Calu3 (cell line): ENCODE measurements around the gene CFLAR. TPM values are rescaled to one million over a fixed set of nuclear protein-coding genes. Genes with fewer than 3 reads are reported as not detected.
A peak's percentile ranks its signal among the peaks of the same experiment; 100 is the strongest.

Source experiments
- BruUV-seq: library from RNA; stranded (reverse); fragments of 400-500 nt; replicated peaks from 2 replicates; lab custom pipeline; 2021; lab: Mats Ljungman, UMichigan
- CTCF ChIA-PET: fragments of 300-600 bp; sonication (Branson Sonifier 250); formaldehyde crosslinking; loops from one replicate; lab custom pipeline; 2022; ENCODE audit warnings: antibody characterized with exemption; lab: Charles Lee
- DNase-seq: peaks from one replicate; pipeline ENCODE4 v3.0.0; 2022
- H3K27ac Mint-ChIP-seq: one replicate; pipeline ENCODE4 v1.8.0; 2022; ENCODE audit warnings: mixed read lengths; ENCODE audit not compliant: unreplicated experiment
- H3K27me3 Mint-ChIP-seq: one replicate; pipeline ENCODE4 v1.8.0; 2022; ENCODE audit warnings: mixed read lengths; ENCODE audit not compliant: unreplicated experiment
- H3K36me3 Mint-ChIP-seq: one replicate; pipeline ENCODE4 v1.8.0; 2022; ENCODE audit warnings: mild to moderate bottlenecking, moderate library complexity, mixed read lengths; ENCODE audit not compliant: insufficient read depth, unreplicated experiment
- H3K4me1 Mint-ChIP-seq: one replicate; pipeline ENCODE4 v1.8.0; 2022; ENCODE audit warnings: mild to moderate bottlenecking, low read depth, mixed read lengths; ENCODE audit not compliant: unreplicated experiment
- H3K4me3 Mint-ChIP-seq: one replicate; pipeline ENCODE4 v1.8.0; 2022; ENCODE audit warnings: mild to moderate bottlenecking, low read depth, moderate library complexity, mixed read lengths; ENCODE audit not compliant: unreplicated experiment
- H3K9me3 Mint-ChIP-seq: one replicate; pipeline ENCODE4 v1.8.0; 2022; ENCODE audit warnings: low read depth, mixed read lengths; ENCODE audit not compliant: unreplicated experiment
- CTCF ChIP-seq: fragments of 200-600 bp; IDR thresholded peaks from one replicate; pipeline ENCODE4 v1.8.0; 2022; ENCODE audit warnings: antibody characterized with exemption; ENCODE audit not compliant: unreplicated experiment
- intact Hi-C: fragments of 100-400 bp; cut with micrococcal nuclease; formaldehyde crosslinking; loops from one replicate; pipeline ENCODE4 v1.10.0; 2022; ENCODE audit not compliant: unreplicated experiment
- total RNA-seq: library from RNA; stranded (reverse); gene quantifications from 2 replicates; pipeline ENCODE4 v1.2.3, GENCODE V29; 2022

The CFLAR gene
- total RNA-seq, 1 experiment from 2014 or later = 285 TPM

GRCh38 chr2:201118121-201118960 lies 2.4 kb downstream of the CFLAR start:
- Mint-ChIP-seq H3K4me1 (peaks cover 39% of the 10 kb centered on the region), H3K27me3 (no peaks in the 10 kb centered on the region), H3K36me3 (peaks cover 94% of the 10 kb centered on the region), H3K27ac (peak overlapping the region; percentile 99), H3K9me3 (no peaks in the 10 kb centered on the region), H3K4me3 (peak overlapping the region; percentile 71)
- peak; percentile 55 for TF ChIP-seq CTCF
- peak; percentile 89 for DNase-seq
- TSS peak; percentile 24 for BruUV-seq
- intact Hi-C loops = no loop called here
- CTCF ChIA-PET = interaction anchor here (1.0 to 3.5 kb wide), 4 partner anchors 8 to 114 kb away, joined by 3 to 20 read pairs (median 3); no protein-coding TSS in a partner anchor

GRCh38 chr2:201118961-201119854 lies 3.2 kb downstream of the CFLAR start:
- Mint-ChIP-seq H3K36me3 (peaks cover 96% of the 10 kb centered on the region), H3K27me3 (no peaks in the 10 kb centered on the region), H3K9me3 (no peaks in the 10 kb centered on the region), H3K4me3 (peak overlapping the region; percentile 71), H3K4me1 (peaks cover 42% of the 10 kb centered on the region), H3K27ac (peak overlapping the region; percentile 99)
- CTCF ChIA-PET = interaction anchor here (0.7 to 3.5 kb wide), 6 partner anchors 8 to 110 kb away, joined by 3 to 20 read pairs (median 4); no protein-coding TSS in a partner anchor
- intact Hi-C loops = no loop called here
- BruUV-seq = no TSS peak
- TF ChIP-seq CTCF = no peak
- DNase-seq = no peak

GRCh38 chr2:201122276-201122675 lies 6.3 kb downstream of the CFLAR start:
- no peaks in the 10 kb centered on the region for H3K27me3 Mint-ChIP-seq
- intact Hi-C loops = no loop called here
- H3K9me3 Mint-ChIP-seq = no peaks in the 10 kb centered on the region
- H3K27ac Mint-ChIP-seq = peak overlapping the region; percentile 99
- H3K4me3 Mint-ChIP-seq = peak overlapping the region; percentile 71
- TF ChIP-seq CTCF = no peak
- H3K4me1 Mint-ChIP-seq = peaks cover 62% of the 10 kb centered on the region
- CTCF ChIA-PET = no interaction called here
- no peak for DNase-seq
- peaks cover 95% of the 10 kb centered on the region for H3K36me3 Mint-ChIP-seq
- no TSS peak for BruUV-seq
